Hepatic stellate cell (primary cell): ENCODE data around the gene ABCA3.
"Not testable (repeated sequence)": the region's sequence is repeated elsewhere in the genome, so short reads cannot be mapped to it uniquely, and the experiment has no call there.

Experiments
- DNase-seq: peaks from one replicate; pipeline ENCODE4 v3.0.0; 2011; ENCODE audit warnings: low spot score

ABCA3 gene

DNA sequence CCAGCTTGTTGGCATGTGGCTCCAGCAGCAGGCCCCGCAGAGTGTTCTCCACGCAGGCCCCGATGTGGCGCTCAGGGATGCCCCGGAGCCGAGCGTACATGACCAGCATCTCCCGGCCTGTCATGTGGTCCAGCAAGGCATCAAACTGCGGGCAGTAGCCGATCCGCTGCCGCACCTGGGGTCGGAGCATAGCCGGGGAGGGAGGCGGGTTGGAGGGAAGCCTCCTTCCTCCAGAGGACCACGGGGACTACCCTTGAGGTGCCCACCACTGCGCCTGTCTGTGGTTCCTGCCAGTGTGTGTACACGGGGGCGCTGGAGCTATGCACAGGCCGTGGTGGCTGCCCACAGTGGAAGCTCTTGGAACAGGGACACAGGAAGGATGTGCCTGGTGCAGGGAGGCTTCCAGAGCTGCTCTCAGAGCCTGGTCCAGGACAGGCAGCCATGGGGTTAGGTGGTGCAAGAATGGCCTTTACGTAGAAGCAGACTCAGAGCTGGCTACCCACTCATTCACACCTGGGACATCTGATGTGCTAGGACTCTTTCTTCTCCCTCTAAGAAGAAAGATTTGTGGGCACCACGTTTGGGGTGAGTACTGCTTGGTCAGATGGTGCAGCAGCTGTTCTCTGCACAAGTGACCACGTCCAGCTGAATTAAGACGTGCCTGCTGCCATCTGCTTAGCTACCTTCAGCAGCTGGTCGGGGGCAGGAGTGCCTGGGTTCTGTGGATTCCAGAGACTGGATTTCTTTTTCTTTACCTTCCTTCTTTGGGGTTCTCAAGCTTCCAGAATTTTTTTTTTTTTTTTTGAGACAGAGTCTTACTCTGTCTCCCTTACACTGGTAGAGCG lies 61.4 kb downstream of the ABCA3 start:
- no peak for DNase-seq

DNA sequence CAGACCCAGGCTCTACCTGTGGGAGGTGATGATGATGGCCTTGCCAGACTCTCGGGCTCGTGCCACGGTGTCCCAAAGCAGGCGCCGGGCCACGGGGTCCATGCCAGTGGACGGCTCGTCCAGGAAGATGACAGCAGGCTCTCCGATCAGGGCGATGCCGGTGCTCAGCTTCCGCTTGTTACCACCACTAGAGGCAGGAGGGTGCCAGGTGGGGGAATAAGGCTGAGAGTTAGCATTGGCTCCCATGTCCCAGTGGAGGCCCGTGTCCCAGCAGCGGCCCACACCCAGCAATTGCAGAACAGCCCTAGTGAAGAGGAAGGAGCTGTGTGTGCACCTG lies 62.3 kb downstream of the ABCA3 start:
- no peak for DNase-seq

GRCh38 chr16:2277466-2278271 lies 62.9 kb downstream of the ABCA3 start:
- DNase-seq: no peak

- no peak for DNase-seq
Measured at GRCh38 chr16:2276368-2277195, 63.9 kb downstream of the ABCA3 start.

DNA sequence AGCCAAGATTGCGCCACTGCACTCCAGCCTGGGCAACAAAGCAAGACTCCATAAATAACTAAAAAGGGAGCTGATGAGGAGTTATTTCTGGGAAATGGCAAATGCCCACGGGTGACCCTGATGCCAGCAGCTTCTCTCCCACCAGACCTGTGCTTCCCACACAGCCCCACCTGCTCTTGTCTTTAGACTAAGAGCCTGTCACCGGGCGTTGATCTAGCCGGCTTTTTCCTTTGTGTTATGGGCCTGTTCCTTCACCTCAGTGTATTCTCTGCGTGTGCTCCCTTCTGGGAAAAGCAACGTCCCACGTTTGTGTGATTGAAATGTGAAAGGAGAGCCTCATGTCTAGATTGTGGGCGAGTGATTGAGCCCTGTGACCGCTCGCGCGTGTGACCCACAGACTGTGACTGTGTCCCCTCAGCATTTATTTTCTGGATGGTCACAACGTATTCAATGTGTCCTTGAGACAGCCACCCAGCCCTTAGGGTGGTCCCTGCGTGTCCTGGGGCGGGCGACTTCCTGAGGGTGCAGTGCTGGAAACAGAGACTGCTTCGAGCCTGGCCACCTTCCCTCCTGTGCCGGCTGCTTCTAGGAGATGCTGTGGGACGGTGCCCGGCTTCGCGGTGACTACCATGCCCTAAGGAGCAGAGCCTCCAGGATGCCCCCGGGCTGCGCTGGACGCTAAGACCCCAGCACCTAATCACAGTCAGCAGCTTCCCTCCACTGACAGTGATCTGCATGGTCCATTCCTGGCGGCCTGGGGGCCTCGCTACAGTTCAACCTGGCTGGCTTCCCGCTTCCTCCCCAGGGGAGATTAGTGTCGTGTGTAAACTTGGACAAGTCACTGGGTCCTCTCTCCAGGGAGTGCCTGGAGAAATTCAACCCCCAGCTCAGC lies 64.8 kb downstream of the ABCA3 start:
- DNase-seq: no peak

- no peak for DNase-seq
Measured at GRCh38 chr16:2273931-2274330, 66.6 kb downstream of the ABCA3 start.

- DNase-seq: no peak
Measured at GRCh38 chr16:2273484-2273883, 67.0 kb downstream of the ABCA3 start.

DNA sequence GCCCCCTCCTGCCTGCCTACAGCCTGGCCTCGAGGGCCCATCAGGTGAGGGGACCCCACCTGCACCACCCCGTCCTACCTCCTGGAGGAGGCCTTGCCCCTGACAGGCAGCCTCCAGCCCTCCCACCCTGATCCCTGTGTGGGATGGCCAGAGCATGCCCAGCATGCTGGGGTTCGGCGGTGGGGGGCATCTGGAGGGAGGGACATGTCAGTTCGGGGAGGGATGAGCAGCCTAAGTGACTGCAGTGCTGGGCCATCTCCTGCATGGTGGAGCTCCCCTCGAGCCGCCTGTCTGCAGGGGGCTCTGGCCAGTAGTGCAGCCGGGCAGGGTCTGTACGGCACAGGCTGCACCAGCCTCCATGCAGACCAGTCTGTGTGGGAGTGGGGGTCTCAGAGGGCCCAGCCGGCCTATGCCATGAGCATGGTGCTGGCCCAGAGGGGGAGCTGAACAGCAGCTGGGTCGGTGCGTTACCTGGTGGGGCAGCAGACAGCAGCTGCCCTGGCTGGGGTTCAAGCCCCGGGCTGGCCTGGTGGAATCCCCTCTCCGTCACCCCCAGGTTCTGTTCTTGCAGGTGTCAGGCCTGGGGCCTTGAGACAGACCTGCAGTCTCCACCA lies 68.6 kb downstream of the ABCA3 start:
- DNase-seq: no peak

DNA sequence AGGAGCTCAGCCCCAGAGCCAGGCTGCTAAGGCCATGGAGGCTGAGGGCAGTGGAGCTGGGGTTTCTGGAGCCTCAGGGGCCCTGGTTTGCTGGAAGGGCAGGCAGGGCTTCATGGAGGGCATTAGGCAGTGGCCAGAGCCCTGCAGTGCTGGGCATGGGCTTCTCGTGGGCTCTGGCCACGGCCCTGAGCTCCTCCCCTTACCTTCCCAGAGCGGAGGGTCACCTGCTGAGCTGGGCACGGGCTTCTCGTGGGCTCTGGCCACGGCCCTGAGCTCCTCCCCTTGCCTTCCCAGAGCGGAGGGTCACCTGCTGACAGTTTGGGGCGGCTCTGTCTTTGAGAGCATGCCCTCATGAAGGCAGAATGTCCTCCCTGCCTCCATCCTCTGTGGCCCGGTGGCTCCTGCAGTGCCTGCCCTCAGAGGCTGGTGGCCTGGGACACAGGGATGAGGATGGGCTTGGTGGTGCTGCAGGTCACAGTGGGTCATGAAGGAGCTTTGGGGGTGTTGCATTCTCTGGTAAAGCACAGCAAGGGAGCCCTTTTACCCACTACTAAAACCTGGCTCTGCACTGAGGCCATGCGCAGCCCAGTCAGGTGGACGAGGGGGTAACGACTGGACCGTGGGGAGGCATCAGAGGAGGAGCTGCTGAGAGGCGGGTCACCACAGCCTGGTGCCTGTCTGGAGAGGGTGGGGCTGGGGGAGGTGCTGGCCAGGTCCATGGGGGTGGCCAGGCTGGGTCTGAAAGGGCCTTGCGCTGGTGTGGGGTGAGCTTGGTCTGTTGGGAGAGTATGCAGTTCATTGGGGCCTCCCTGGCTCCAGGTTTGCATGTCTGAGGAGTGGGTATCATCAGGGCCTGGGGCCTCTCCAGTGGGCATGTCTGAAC lies 69.7 kb downstream of the ABCA3 start:
- no peak for DNase-seq

DNA sequence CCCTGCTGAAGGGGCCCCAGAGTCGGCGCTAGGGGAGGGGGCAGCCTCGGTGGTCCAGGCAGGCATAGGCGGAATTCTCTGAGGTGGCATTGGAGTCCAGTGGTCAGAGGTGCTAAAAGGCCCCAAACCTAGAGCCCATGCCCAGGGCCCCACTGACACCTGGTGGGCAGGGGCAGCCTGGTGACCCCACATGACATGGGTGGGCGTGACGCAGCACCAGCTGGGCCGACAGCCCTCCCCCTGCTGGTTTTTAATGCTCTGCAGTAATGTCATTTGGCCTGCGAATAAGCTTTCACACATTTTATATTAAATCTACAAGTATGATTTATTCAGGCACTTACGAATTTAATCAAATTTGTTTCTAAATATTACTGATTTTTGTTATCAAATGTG lies 70.5 kb downstream of the ABCA3 start:
- no peak for DNase-seq

DNA sequence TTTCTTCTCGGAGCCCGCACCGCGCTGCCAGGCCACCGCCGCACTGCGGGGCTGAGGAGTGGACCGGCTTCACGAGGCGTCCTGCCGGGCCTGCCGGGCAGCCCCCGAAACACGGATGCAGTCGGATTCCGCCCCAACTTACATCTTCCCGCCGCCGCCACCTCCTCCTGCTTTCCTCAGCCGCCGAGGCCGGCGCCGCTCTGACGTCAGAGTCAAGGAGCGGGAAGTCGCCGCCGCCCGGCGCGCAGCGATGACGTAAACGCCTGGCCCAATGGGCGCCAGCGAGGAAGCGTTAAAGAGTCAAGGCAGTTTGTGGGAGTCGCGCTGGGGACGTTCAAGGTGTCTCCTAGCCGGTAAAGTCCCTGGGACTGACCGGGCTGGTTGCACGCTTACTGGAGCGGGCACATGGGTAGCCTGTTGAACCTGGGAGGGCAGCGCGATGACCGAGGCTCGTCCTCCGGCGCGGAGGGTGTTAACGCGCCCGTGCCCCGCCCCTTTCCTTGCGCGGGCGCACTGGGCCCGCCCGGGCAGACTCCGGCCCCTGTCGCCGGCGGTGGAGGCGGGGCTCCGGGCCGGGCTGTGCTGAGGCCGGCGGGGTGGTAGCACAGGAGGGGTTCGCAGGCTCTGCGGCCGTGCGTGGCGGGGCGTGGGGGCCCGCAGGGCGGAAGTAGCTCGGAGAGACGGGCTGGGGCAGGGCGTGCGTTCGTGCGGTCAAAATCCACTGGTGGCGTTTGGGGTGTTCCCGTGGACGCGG lies 72.4 kb downstream of the ABCA3 start, which contains the start of gene RNPS1:
RNPS1 (minus strand) TSS at position 214 of the 754 bp plus-strand sequence. CDS start 3,483 bp downstream, outside the sequence.
- DNase-seq: peak; percentile 99

DNA sequence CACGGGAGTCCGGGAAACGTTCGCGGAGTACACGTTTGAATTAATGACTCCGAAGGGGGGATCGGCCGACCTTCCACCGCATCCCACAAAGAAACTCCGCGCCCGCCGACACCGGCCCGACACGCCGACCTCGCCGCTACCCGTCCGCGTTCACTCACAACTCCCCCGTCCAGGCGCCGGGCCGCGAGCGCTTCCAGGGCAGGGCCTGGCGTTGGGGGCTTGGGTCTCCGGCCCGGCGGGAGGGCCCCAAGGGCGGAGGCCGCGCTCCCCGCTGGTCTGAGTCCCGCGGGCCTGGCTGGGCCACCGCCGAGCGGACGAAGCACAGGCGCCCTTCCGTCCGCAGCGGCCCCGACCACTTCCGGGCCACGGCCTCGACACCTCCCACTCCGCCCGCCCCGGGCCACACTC lies 73.0 kb downstream of the ABCA3 start:
- DNase-seq: peak; percentile 57

DNA sequence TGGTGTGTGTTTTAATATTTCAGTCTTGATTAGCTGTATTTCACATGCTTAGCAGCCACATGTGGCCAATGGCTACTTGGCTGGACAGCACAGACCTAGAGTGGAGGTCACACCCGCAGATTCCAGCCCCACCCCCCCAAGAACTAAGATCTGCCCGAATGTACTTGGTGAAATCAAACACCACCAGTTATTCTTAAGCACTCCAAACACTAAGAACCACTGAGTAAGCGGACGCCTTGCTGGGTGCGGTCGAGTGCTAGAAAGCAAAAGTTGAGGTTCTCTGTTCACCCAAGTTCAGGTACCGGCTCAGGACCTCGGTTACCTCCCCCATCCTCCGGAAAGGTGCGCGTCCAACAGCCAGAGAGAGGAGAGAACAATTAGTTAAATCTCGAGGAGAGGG lies 73.6 kb downstream of the ABCA3 start:
- DNase-seq: not testable (repeated sequence)

DNA sequence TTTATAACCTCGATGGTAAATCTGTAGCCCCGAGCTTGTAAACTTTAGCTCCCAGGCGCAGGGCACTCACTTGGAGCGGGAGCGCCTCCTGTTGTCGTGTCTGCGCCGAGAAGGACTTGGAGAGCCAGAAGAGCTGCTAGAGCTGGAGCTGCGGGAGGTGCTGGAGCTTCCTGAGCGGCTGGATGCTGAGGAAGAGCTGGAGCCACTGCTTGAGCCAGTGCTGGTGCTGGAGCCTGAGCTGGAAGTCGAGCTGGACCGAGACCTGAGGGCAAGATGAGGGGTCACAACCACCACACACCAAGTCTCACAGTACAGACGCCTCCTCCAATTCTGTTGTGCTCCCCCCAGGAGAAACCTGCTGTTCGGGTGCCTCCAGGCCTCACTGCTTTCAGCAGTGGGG lies 77.5 kb downstream of the ABCA3 start:
- not testable (repeated sequence) for DNase-seq

- no peak for DNase-seq
Measured at GRCh38 chr16:2260250-2260649, 80.3 kb downstream of the ABCA3 start.

GRCh38 chr16:2258530-2258929 lies 82.0 kb downstream of the ABCA3 start:
- not testable (repeated sequence) for DNase-seq

DNA sequence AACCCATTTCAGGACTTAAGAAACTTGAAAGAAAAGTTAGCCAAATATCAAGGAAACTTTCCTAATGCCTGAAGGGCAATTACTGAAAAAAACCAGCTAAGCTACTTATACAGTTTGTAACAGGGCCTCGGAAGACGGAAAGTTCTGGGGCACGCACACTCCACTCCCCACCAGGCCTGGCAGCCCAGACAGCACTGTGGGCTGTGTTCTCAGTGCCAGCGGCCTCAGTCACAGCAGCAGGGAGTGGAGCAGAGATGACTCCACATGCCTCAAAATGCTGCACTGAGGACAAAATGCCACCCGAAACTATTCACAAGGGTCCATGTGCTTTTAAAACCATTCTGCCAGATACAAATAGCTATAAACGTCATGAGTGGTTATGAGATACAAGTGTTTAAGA lies 82.8 kb downstream of the ABCA3 start:
- DNase-seq: no peak

- DNase-seq: no peak
Measured at GRCh38 chr16:2256531-2257140, 83.9 kb downstream of the ABCA3 start.

DNA sequence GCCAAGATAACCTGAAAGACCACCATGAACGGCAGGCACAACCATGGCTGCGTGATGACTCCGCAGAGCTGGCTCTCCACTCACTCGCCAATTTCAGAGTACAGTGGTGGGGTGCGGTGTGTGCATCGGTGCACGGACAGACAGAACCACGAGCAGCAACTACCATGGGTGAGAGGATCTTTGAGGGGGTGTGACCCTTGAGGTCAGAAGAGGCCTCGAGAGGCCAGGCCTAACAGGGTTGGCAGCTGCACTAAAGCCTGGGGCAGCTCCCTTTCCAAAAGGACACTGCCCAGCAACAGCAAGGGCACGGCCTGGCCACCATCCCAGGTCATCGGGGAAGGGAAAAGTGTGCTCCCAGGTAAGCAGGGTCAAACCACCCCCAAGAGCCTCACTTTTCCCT lies 87.2 kb downstream of the ABCA3 start:
- DNase-seq: no peak
